Small intestine (tissue), 7 donors: ENCODE results near the gene ZNF609. TPM values are rescaled to one million over a fixed set of nuclear protein-coding genes. Genes with fewer than 3 reads are reported as not detected.
"Not testable (repeated sequence)": the region's sequence is repeated elsewhere in the genome, so short reads cannot be mapped to it uniquely, and the experiment has no call there.

Experiments used
- DNase-seq, 2 donors: peaks; one replicate each; pipeline versions ENCODE4 v3.0.0 to v3.0.0-alpha.2; 2013
- FAIRE-seq: peaks from 2 replicates; lab custom pipeline; 2012; peaks lifted over from hg19 to GRCh38; lab: Jason Lieb, UNC
- H3K27ac ChIP-seq, 3 donors: one replicate each; pipeline ENCODE4 v1.5.1; 2013; ENCODE audit warnings: low read length in 2 of 3, mild to moderate bottlenecking in 2 of 3, control low read depth in 1 of 3, inconsistent platforms in 1 of 3, low read depth in 1 of 3, moderate library complexity in 1 of 3
- H3K27me3 ChIP-seq, 3 donors: one replicate each; pipeline ENCODE4 v1.6.1; 2013; ENCODE audit warnings: low read length in 3 of 3, inconsistent platforms in 1 of 3; ENCODE audit not compliant: control insufficient read depth in 3 of 3, insufficient read depth in 3 of 3
- H3K36me3 ChIP-seq, 3 donors: one replicate each; pipeline ENCODE4 v1.6.1; 2013; ENCODE audit warnings: low read length in 3 of 3, inconsistent platforms in 1 of 3, low read depth in 1 of 3, mild to moderate bottlenecking in 1 of 3, moderate library complexity in 1 of 3; ENCODE audit not compliant: control insufficient read depth in 3 of 3, insufficient read depth in 2 of 3
- H3K4me1 ChIP-seq, 3 donors: one replicate each; pipeline ENCODE4 v1.6.1; 2013; ENCODE audit warnings: low read length in 2 of 3, inconsistent platforms in 1 of 3, low read depth in 1 of 3, mild to moderate bottlenecking in 1 of 3, moderate library complexity in 1 of 3; ENCODE audit not compliant: control insufficient read depth in 3 of 3, insufficient read depth in 2 of 3
- H3K4me3 ChIP-seq, 3 donors: one replicate each; pipeline ENCODE4 v1.5.1; 2013; ENCODE audit warnings: low read length in 3 of 3, control low read depth in 1 of 3, inconsistent platforms in 1 of 3, low read depth in 1 of 3, mild to moderate bottlenecking in 1 of 3, moderate library complexity in 1 of 3
- H3K9me3 ChIP-seq, 2 donors: one replicate each; pipeline ENCODE4 v1.6.1; 2013; ENCODE audit warnings: low read depth in 1 of 2, low read length in 1 of 2; ENCODE audit not compliant: control insufficient read depth in 2 of 2, insufficient read depth in 1 of 2
- WGBS, 3 donors: extraction: QIAGEN DNeasy Blood & Tissue Kit; methylation state at CpG; one replicate each; pipeline ENCODE4 v1.1.7; 2013; 5-methylcytosine and 5-hydroxymethylcytosine counted together
- polyA plus RNA-seq, 4 donors: library from polyadenylated mRNA; stranded (reverse) in 3 of 4; unstranded in 1 of 4; fragments of 200-250 nt in 3 of 4; fragments of 120-200 nt in 1 of 4; gene quantifications; one replicate each; pipeline versions ENCODE4 v1.2.1 to v1.2.3, GENCODE V29; 2013
- donor health status: healthy with polysubstance abuse.
- donor health status: control.
- donor health status: control.
- donor health status: Bipolar disorder and iron deficiency.
- donor health status: healthy.

The ZNF609 gene
- polyA plus RNA-seq, 4 donors, result 6.8 to 22.5 (median 8.4) TPM

- 91 to 92% (median 92%) methylated on average over 3 of the region's 3 CpGs for WGBS, 3 donors
- H3K27ac ChIP-seq, result no peak overlapping the region
- peaks cover 3 to 21% (median 7%) of the 10 kb centered on the region in 3 donors for H3K4me1 ChIP-seq
- H3K27me3 ChIP-seq, result no peaks in the 10 kb centered on the region
- DNase-seq (no peak), FAIRE-seq (no peak)
- no peak overlapping the region for H3K4me3 ChIP-seq
- peaks cover 0 to 18% (median 4%) of the 10 kb centered on the region in 3 donors for H3K36me3 ChIP-seq
- H3K9me3 ChIP-seq, result no peaks in the 10 kb centered on the region
Measured at GRCh38 chr15:64621056-64621455, 160.7 kb downstream of the ZNF609 start.

DNA sequence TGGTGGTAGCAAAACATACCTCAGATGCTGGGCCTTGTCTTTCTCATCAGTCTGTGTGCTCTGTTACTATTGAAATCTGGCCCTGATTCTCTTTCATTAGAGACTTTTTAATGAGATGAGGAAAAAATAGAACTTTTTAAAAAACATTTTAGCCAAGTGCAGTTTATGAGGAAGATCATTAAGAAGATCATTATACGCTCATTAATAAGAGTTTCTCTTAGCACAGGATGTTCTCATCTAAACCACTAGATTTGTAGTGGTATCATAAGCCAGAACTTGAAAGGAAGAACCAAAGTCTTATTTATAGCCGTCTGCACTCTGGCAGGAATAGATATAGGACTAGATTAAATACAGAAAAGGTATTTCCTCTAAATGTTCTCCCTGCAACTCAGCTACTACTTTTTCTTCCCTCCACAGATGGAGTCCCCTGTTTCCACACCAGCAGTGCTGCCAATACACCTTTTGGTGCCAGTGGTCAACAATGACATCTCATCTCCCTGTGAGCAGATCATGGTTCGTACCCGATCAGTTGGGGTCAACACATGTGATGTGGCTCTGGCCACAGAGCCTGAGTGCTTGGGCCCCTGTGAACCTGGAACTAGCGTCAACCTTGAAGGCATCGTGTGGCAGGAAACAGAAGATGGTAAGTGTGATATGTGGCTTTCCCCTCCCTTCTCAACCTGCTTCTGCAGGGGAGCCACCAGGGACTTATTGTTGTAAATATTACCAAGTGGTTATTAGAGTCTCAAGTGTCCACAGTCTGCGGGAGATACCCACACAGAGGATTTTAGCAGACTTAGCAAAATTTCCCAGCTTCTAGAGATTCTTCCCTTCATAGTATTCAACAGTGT lies 162.3 kb downstream of the ZNF609 start:
- Histone ChIP-seq H3K4me3 (no peak overlapping the region), H3K4me1 (peaks cover 3 to 21% (median 7%) of the 10 kb centered on the region in 3 donors), H3K27me3 (no peaks in the 10 kb centered on the region), H3K27ac (peak overlapping the region in 2 of 3 donors; percentile 50 to 75), H3K36me3 (peaks cover 0 to 23% (median 4%) of the 10 kb centered on the region in 3 donors), H3K9me3 (no peaks in the 10 kb centered on the region)
- FAIRE-seq (no peak), DNase-seq (peak in 1 of 2 donors; percentile 56)
- 55 to 71% (median 61%) methylated on average over 7 of the region's 7 CpGs for WGBS, 3 donors

DNA sequence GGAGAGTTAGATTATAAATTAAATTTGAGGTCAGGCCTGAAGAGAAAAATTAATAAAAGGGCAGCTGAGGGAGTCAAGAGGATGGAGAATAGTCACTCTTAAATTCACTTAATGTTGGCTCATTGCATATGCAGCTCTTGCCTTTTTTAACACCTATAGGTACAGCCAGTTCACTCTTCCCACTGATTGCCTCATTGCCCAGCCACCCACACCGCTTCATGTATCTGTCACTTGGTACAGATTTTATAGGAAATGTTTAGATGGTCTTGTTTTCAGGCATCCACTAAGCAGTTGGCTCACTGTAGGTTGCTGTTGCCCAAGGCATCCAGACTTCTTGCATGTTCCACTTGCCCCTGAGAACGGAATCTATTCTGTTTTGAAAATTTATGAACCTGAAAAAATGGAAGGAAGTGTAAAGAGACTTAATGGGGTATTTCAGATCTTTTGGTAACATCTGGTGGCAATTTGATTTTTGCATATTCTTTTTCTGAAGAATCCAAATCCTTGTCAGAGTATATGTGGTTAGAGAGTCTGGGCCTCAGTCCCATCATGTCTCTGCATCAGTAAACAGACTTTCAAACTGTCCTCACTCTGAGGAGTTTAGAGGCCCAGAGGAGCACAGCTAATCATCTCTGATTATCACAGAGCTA lies 163.1 kb downstream of the ZNF609 start:
- peak overlapping the region in 2 of 3 donors; percentile 43 to 77 for H3K27ac ChIP-seq
- FAIRE-seq, result no peak
- H3K36me3 ChIP-seq, result peaks cover 0 to 26% (median 4%) of the 10 kb centered on the region in 3 donors
- H3K4me3 ChIP-seq, result no peak overlapping the region
- H3K9me3 ChIP-seq, result no peaks in the 10 kb centered on the region
- H3K27me3 ChIP-seq, result no peaks in the 10 kb centered on the region
- no peak for DNase-seq
- WGBS, 3 donors, result 69 to 85% (median 71%) methylated on average over 2 of the region's 2 CpGs
- peaks cover 3 to 17% (median 7%) of the 10 kb centered on the region in 3 donors for H3K4me1 ChIP-seq

DNA sequence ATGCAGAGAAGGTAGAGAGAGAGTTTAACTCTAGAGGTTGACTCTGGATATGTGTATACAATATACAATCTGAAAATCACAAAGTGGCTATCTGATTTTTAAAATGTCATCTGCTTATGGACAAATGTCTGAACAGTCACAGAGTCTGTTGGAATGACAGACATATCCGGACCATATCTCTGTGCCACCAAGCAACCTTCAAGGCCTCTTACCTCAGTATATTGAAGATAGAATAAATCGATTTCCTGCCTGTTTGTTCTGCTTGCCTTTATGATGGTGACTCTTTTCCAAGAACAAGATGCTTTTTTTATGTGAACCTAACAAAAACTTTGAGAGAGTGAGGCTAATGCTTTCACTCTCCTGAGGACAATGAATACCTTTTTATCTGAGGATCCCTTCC lies 163.9 kb downstream of the ZNF609 start:
- FAIRE-seq (no peak), DNase-seq (no peak)
- Histone ChIP-seq H3K9me3 (no peaks in the 10 kb centered on the region), H3K27me3 (no peaks in the 10 kb centered on the region), H3K36me3 (peaks cover 0 to 23% (median 4%) of the 10 kb centered on the region in 3 donors), H3K27ac (peak overlapping the region in 1 of 3 donors; percentile 43), H3K4me1 (peaks cover 3 to 15% (median 7%) of the 10 kb centered on the region in 3 donors), H3K4me3 (no peak overlapping the region)
- 58 to 66% (median 63%) methylated on average over 2 of the region's 2 CpGs for WGBS, 3 donors

DNA sequence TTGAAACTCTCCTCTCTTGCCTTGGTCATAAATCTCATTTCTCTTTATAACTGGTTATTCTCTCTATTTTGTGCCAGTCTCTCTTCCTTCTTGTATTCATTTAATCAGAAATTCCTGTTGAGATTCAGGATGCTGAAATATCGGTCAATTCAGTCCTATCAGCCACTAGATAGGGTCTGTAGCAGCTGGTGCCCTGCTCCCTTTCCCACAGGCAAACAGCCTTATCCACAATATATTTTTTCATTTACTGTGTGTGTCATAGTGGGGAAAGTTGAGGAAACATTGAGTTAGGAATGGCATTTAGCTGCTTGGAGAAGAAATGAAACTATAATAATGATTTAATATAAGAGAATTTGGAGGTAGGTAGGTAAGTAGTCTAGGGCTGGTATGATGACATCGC lies 168.7 kb downstream of the ZNF609 start:
- WGBS, 3 donors, result 96 to 97% (median 96%) methylated on average over 2 of the region's 2 CpGs
- no peak for FAIRE-seq

DNA sequence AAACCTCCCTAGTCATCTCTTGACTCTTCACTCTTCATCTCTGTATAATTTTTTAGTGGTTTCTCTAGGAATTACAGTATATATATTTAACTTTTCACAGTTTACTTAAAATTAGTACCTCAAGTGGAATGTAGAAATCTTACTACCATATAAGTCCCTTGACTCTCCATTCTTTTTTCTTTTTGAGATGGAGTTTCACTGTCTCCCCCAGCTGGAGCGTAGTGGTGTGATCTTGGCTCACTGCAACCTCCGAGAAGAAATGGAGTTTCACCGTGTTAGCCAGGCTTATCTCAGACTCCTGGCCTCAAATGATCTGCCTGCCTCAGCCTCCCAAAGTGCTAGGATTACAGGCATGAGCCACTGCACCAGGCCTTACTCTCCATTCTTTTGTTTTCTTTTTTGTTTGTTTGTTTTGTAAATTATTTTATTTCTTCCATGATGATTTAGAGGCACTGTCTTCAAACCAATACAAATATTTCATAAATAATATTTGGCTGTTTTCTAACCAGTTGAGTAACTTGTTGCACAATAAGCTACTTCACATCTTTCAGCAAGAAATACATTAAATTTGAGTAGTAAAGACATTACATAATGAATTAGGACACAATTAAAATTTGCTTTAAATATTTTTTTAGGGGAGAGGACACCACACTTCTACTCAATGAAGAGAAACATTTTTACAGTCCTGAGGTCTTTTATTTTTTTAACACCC lies 170.2 kb downstream of the ZNF609 start:
- H3K9me3 ChIP-seq, result no peaks in the 10 kb centered on the region
- peaks cover 0 to 32% (median 4%) of the 10 kb centered on the region in 3 donors for H3K36me3 ChIP-seq
- FAIRE-seq (no peak), DNase-seq (no peak)
- no peaks in the 10 kb centered on the region for H3K27me3 ChIP-seq
- H3K27ac ChIP-seq, result peak overlapping the region in 1 of 3 donors; percentile 20
- WGBS, 3 donors, result 56 to 74% (median 62%) methylated on average over 3 of the region's 3 CpGs
- H3K4me3 ChIP-seq, result no peak overlapping the region
- H3K4me1 ChIP-seq, result peaks cover 8 to 29% (median 15%) of the 10 kb centered on the region in 3 donors

More for the DNA sequence above, 168.7 kb downstream of the ZNF609 start:
- Histone ChIP-seq H3K9me3 (no peaks in the 10 kb centered on the region), H3K27me3 (no peaks in the 10 kb centered on the region), H3K4me3 (no peak overlapping the region), H3K36me3 (peaks cover 0 to 36% (median 4%) of the 10 kb centered on the region in 3 donors), H3K27ac (no peak overlapping the region), H3K4me1 (peaks cover 5 to 14% (median 10%) of the 10 kb centered on the region in 3 donors)
- no peak for DNase-seq

- H3K27me3 ChIP-seq, DNase-seq, FAIRE-seq, H3K4me3 ChIP-seq, H3K9me3 ChIP-seq: not testable (repeated sequence)
- peaks cover 13 to 48% (median 27%) of the 10 kb centered on the region in 3 donors for H3K4me1 ChIP-seq
- H3K36me3 ChIP-seq, result peaks cover 0 to 26% (median 4%) of the 10 kb centered on the region in 3 donors
- H3K27ac ChIP-seq, result peak overlapping the region in 1 of 3 donors; percentile 92
- 84 to 86% (median 85%) methylated on average over 3 of the region's 3 CpGs for WGBS, 3 donors
Measured at GRCh38 chr15:64632639-64633038, 172.3 kb downstream of the ZNF609 start.

GRCh38 chr15:64633332-64633731 lies 173.0 kb downstream of the ZNF609 start:
- FAIRE-seq, result no peak
- no peaks in the 10 kb centered on the region for H3K9me3 ChIP-seq
- H3K27ac ChIP-seq, result peak overlapping the region; percentile 37 to 92 (median 78)
- H3K36me3 ChIP-seq, result peaks cover 0 to 21% (median 4%) of the 10 kb centered on the region in 3 donors
- H3K4me3 ChIP-seq, result no peak overlapping the region
- DNase-seq, result no peak
- H3K27me3 ChIP-seq, result no peaks in the 10 kb centered on the region
- H3K4me1 ChIP-seq, result peaks cover 13 to 48% (median 27%) of the 10 kb centered on the region in 3 donors
- WGBS, 3 donors, result 69 to 87% (median 83%) methylated on average over 5 of the region's 5 CpGs
